Breast epithelium (tissue), 3 donors: ENCODE results near the gene RBM7.

ENCODE experiments used
- POLR2A ChIP-seq: fragments of 450-650 bp; IDR thresholded peaks from one replicate; pipeline ENCODE4 v1.6.1; 2016; ENCODE audit warnings: antibody characterized with exemption, mild to moderate bottlenecking, moderate library complexity
- POLR2AphosphoS5 ChIP-seq, 3 donors: sonication (generic); formaldehyde crosslinking; IDR thresholded peaks; one replicate each; pipeline ENCODE4 v1.6.1; 2017; ENCODE audit warnings: antibody characterized with exemption in 3 of 3
- TF ChIP-seq, protein P1 (sequence below), 3 donors: fragments of 450-650 bp; IDR thresholded peaks; one replicate each; pipeline ENCODE4 v1.5.1; 2016 to 2017; ENCODE audit warnings: antibody characterized with exemption in 3 of 3, mild to moderate bottlenecking in 3 of 3, moderate library complexity in 3 of 3

DNA sequence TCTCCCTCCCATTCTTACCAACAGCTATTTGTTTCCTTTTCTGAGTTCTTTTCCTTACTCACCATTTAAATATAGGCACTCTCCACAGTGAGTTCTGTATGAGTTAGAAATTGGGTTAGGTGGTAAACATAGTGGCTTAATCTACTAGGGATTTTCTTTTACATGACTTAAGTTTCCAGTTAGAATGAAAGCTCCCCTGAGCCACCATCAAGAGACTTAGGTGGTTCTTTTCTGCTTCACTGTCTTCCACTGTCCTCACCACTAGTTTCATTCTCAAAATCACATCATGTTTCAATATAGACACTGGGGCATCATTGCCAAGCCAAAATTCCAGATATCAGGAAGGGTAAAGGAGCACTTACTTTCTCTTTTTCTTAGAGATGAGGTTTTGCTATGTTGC lies 29.8 kb downstream of the RBM7 start:
- TF ChIP-seq, protein P1, sequence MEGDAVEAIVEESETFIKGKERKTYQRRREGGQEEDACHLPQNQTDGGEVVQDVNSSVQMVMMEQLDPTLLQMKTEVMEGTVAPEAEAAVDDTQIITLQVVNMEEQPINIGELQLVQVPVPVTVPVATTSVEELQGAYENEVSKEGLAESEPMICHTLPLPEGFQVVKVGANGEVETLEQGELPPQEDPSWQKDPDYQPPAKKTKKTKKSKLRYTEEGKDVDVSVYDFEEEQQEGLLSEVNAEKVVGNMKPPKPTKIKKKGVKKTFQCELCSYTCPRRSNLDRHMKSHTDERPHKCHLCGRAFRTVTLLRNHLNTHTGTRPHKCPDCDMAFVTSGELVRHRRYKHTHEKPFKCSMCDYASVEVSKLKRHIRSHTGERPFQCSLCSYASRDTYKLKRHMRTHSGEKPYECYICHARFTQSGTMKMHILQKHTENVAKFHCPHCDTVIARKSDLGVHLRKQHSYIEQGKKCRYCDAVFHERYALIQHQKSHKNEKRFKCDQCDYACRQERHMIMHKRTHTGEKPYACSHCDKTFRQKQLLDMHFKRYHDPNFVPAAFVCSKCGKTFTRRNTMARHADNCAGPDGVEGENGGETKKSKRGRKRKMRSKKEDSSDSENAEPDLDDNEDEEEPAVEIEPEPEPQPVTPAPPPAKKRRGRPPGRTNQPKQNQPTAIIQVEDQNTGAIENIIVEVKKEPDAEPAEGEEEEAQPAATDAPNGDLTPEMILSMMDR (IDR thresholded peaks at IDR 0.05): no peak
- no peak for TF ChIP-seq POLR2A
- no peak for TF ChIP-seq POLR2AphosphoS5 (IDR thresholded peaks at IDR 0.05)
